HCT116 (cell line): ENCODE results near the gene MAEA. TPM values are rescaled to one million over a fixed set of nuclear protein-coding genes. Genes with fewer than 3 reads are reported as not detected.

ENCODE experiments used
- ATAC-seq: fragments of 200-7000 bp; cut with Tn5 transposase; 2 replicates; pipeline ENCODE4 v1.9.1; 2020; ENCODE audit warnings: mild to moderate bottlenecking, moderate library complexity
- BruUV-seq: library from RNA; stranded (reverse); fragments of 400-500 nt; replicated peaks from 2 replicates; lab custom pipeline; 2021; lab: Mats Ljungman, UMichigan
- CTCF ChIA-PET: fragments of 300-600 bp; sonication (Branson Sonifier 250); formaldehyde crosslinking; loops from one replicate; lab custom pipeline; 2021; ENCODE audit warnings: antibody characterized with exemption; lab: Charles Lee
- POLR2A ChIA-PET: fragments of 300-600, 350-600 bp; sonication (Branson Sonifier 250); formaldehyde crosslinking; loops from one replicate; lab custom pipeline; 2021; ENCODE audit warnings: antibody characterized with exemption; lab: Charles Lee
- RAD21 ChIA-PET, 2 experiments: fragments of 300-600 bp; sonication (Branson Sonifier 250); formaldehyde crosslinking; loops; one replicate each; lab custom pipeline; 2023; ENCODE audit warnings: low total read pairs in 2 of 2; ENCODE audit not compliant: uncharacterized antibody in 2 of 2, unreplicated experiment in 2 of 2, low non-redundant PET in 1 of 2; lab: Charles Lee
- DNase-seq: peaks from one replicate; pipeline ENCODE4 v3.0.0-alpha.2; 2010; ENCODE audit warnings: low read depth, low spot score
- H2AFZ ChIP-seq: fragments of 200-600 bp; shearing (Covaris generic), sonication (generic); 2 replicates; pipeline ENCODE4 v1.6.1; 2017; ENCODE audit warnings: low read depth, mixed run types, mixed read lengths, antibody characterized with exemption, low read length; ENCODE audit not compliant: poor library complexity, severe bottlenecking
- H3K27ac ChIP-seq: 2 replicates; pipeline ENCODE4 v1.5.1; 2012; ENCODE audit warnings: low read depth, low read length
- H3K27me3 ChIP-seq: fragments of 200-600 bp; sonication (generic); 2 replicates; pipeline ENCODE4 v1.6.1; 2016; ENCODE audit warnings: mixed run types, low read length, mixed read lengths; ENCODE audit not compliant: insufficient read depth
- H3K36me3 ChIP-seq, 2 experiments: fragments of 200-500 bp in 1 of 2; fragments of 200-600 bp in 1 of 2; sonication (Bioruptor generic) in 1 of 2; sonication (generic) in 1 of 2; 2 replicates each; pipeline versions ENCODE4 v1.5.1 to v1.6.1; 2014 to 2016; ENCODE audit warnings: low read length in 2 of 2, inconsistent platforms in 1 of 2, mixed read lengths in 1 of 2, mixed run types in 1 of 2; ENCODE audit not compliant: insufficient read depth in 2 of 2, control insufficient read depth in 1 of 2
- H3K4me1 ChIP-seq, 2 experiments: fragments of 200-600 bp in 1 of 2; sonication (generic) in 1 of 2; 2 replicates each; pipeline versions ENCODE4 v1.5.1 to v1.6.1; 2012 to 2017; ENCODE audit warnings: low read length in 2 of 2, inconsistent platforms in 1 of 2, mild to moderate bottlenecking in 1 of 2, mixed read lengths in 1 of 2, mixed run types in 1 of 2, moderate library complexity in 1 of 2; ENCODE audit not compliant: insufficient read depth in 2 of 2, control insufficient read depth in 1 of 2
- H3K4me2 ChIP-seq: fragments of 200-600 bp; sonication (generic); 2 replicates; pipeline ENCODE4 v1.6.1; 2017; ENCODE audit warnings: mixed run types, low read length, mixed read lengths
- H3K4me3 ChIP-seq, 2 experiments: fragments of 200-600 bp in 1 of 2; sonication (generic) in 1 of 2; replicated peaks in 1 of 2; 2 replicates each; pipeline ENCODE4 v1.5.1; 2011 to 2016; ENCODE audit warnings: low read length in 2 of 2, control low read depth in 1 of 2, low read depth in 1 of 2, mild to moderate bottlenecking in 1 of 2, mixed read lengths in 1 of 2, mixed run types in 1 of 2
- H3K79me2 ChIP-seq: fragments of 200-600 bp; sonication (generic); 2 replicates; pipeline ENCODE4 v1.6.1; 2017; ENCODE audit warnings: mild to moderate bottlenecking, mixed run types, low read length, moderate library complexity, mixed read lengths; ENCODE audit not compliant: insufficient read depth
- H3K9ac ChIP-seq: fragments of 200-600 bp; sonication (generic); 2 replicates; pipeline ENCODE4 v1.6.1; 2016; ENCODE audit warnings: low read length, mixed read lengths
- H3K9me2 ChIP-seq: fragments of 200-600 bp; sonication (generic), shearing (Covaris generic); 2 replicates; pipeline ENCODE4 v1.6.1; 2017; ENCODE audit warnings: mixed run types, mild to moderate bottlenecking, moderate library complexity; ENCODE audit not compliant: insufficient read depth
- H3K9me3 ChIP-seq, 2 experiments: fragments of 200-500 bp in 1 of 2; fragments of 200-600 bp in 1 of 2; sonication (Bioruptor generic) in 1 of 2; sonication (generic) in 1 of 2; 2 replicates each; pipeline ENCODE4 v1.6.1; 2014 to 2017; ENCODE audit warnings: low read length in 2 of 2, mixed read lengths in 2 of 2, inconsistent platforms in 1 of 2, low read depth in 1 of 2, mild to moderate bottlenecking in 1 of 2, mixed run types in 1 of 2, moderate library complexity in 1 of 2; ENCODE audit not compliant: control insufficient read depth in 1 of 2, insufficient read depth in 1 of 2
- H4K20me1 ChIP-seq: fragments of 200-600 bp; sonication (generic), shearing (Covaris generic); 2 replicates; pipeline ENCODE4 v1.6.1; 2017; ENCODE audit warnings: mixed run types, mild to moderate bottlenecking, moderate library complexity; ENCODE audit not compliant: insufficient read depth
- CBX3 ChIP-seq: IDR thresholded peaks from 2 replicates; pipeline ENCODE4 v1.6.1; 2012; ENCODE audit warnings: low read depth
- EGR1 ChIP-seq: IDR thresholded peaks from 2 replicates; pipeline ENCODE4 v1.6.1; 2012; ENCODE audit warnings: low read depth
- ELF1 ChIP-seq: IDR thresholded peaks from 2 replicates; pipeline ENCODE4 v1.6.1; 2012; ENCODE audit warnings: low read depth, borderline replicate concordance
- EZH2 ChIP-seq: fragments of 200-600 bp; sonication (generic); IDR thresholded peaks from 2 replicates; pipeline ENCODE4 v1.6.1; 2017; ENCODE audit warnings: antibody characterized with exemption, mixed run types
- FOSL1 ChIP-seq: IDR thresholded peaks from 2 replicates; pipeline ENCODE4 v1.6.1; 2012; ENCODE audit warnings: low read depth
- JUND ChIP-seq: IDR thresholded peaks from 2 replicates; pipeline ENCODE4 v1.6.1; 2012
- POLR2AphosphoS5 ChIP-seq: IDR thresholded peaks from 2 replicates; pipeline ENCODE4 v1.6.1; 2011; ENCODE audit warnings: mild to moderate bottlenecking, low read depth, low read length, moderate library complexity
- SIN3A ChIP-seq: IDR thresholded peaks from 2 replicates; pipeline ENCODE4 v1.6.1; 2012; ENCODE audit warnings: low read depth
- SP1 ChIP-seq: IDR thresholded peaks from 2 replicates; pipeline ENCODE4 v1.6.1; 2012; ENCODE audit warnings: low read depth
- SRF ChIP-seq: IDR thresholded peaks from 2 replicates; pipeline ENCODE4 v1.6.1; 2012; ENCODE audit warnings: low read depth
- TCF7L2 ChIP-seq: IDR thresholded peaks from 2 replicates; pipeline ENCODE4 v1.7.0; 2011; ENCODE audit warnings: borderline replicate concordance, inconsistent platforms; ENCODE audit not compliant: insufficient read depth, insufficient read length; ENCODE audit errors: extremely low read depth
- YY1 ChIP-seq: IDR thresholded peaks from 2 replicates; pipeline ENCODE4 v1.6.1; 2011; ENCODE audit warnings: low read length, low read depth, moderate library complexity, mild to moderate bottlenecking; ENCODE audit not compliant: insufficient replicate concordance; ENCODE audit errors: extremely low read depth
- ZFX ChIP-seq: fragments of 450-650 bp; IDR thresholded peaks from 2 replicates; pipeline ENCODE4 v1.6.1; 2017
- ZNF274 ChIP-seq: fragments of 200-500 bp; sonication (Bioruptor generic); IDR thresholded peaks from 2 replicates; pipeline ENCODE4 v1.6.1; 2014; ENCODE audit warnings: mild to moderate bottlenecking, low read depth, low read length, inconsistent platforms
- intact Hi-C: fragments of 100-400 bp; cut with micrococcal nuclease; formaldehyde crosslinking; loops from 2 replicates; pipeline ENCODE4 v1.10.0; 2022
- total RNA-seq: library from RNA; stranded (reverse); gene quantifications from one replicate; pipeline ENCODE4 v1.2.1, GENCODE V29; 2021; ENCODE audit not compliant: unreplicated experiment
- TF ChIP-seq, protein P1 (sequence below): IDR thresholded peaks from 2 replicates; pipeline ENCODE4 v1.6.1; 2012
- TF ChIP-seq, protein P2 (sequence below): IDR thresholded peaks from 2 replicates; pipeline ENCODE4 v1.6.1; 2012; ENCODE audit warnings: low read depth

MAEA gene
- total RNA-seq, 1 experiment from 2014 or later: 88.3 TPM

DNA sequence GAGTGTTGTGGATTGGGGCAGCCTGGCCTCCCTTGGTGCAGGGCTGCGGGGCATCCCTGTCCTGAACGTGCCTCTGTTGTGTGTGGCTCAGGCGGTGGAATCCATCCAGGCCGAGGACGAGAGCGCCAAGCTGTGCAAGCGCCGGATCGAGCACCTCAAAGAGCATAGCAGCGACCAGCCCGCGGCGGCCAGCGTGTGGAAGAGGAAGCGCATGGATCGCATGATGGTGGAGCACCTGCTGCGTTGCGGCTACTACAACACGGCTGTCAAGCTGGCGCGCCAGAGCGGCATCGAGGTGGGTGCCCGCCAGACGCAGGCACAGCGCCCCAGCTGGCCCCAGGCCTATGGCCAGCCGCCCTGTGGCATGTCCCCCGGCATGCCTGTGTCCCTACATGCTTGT, 25.6 kb downstream of the MAEA start:
- Histone ChIP-seq H3K36me3 (peaks cover 27 to 48% of the 10 kb centered on the region in 2 experiments), H3K4me3 (no peak overlapping the region), H3K27me3 (no peaks in the 10 kb centered on the region), H2AFZ (no peak overlapping the region), H3K9me2 (no peaks in the 10 kb centered on the region), H4K20me1 (no peaks in the 10 kb centered on the region), H3K4me1 (no peaks in the 10 kb centered on the region), H3K9ac (no peak overlapping the region), H3K27ac (no peak overlapping the region), H3K9me3 (no peaks in the 10 kb centered on the region), H3K4me2 (no peak overlapping the region), H3K79me2 (peaks cover 61% of the 10 kb centered on the region)
- ChIA-PET POLR2A (no interaction called here), CTCF (no interaction called here), RAD21 (no interaction called here)
- DNase-seq: no peak
- intact Hi-C loops: no loop called here
- TF ChIP-seq TCF7L2 (no peak), SP1 (no peak), EZH2 (no peak), SIN3A (no peak), YY1 (no peak), CBX3 (no peak), ZNF274 (no peak), ELF1 (no peak), SRF (no peak), JUND (no peak), POLR2AphosphoS5 (no peak), ZFX (no peak), FOSL1 (no peak), EGR1 (no peak)
- TF ChIP-seq, protein P1, sequence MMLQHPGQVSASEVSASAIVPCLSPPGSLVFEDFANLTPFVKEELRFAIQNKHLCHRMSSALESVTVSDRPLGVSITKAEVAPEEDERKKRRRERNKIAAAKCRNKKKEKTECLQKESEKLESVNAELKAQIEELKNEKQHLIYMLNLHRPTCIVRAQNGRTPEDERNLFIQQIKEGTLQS: no peak
- TF ChIP-seq, protein P2, sequence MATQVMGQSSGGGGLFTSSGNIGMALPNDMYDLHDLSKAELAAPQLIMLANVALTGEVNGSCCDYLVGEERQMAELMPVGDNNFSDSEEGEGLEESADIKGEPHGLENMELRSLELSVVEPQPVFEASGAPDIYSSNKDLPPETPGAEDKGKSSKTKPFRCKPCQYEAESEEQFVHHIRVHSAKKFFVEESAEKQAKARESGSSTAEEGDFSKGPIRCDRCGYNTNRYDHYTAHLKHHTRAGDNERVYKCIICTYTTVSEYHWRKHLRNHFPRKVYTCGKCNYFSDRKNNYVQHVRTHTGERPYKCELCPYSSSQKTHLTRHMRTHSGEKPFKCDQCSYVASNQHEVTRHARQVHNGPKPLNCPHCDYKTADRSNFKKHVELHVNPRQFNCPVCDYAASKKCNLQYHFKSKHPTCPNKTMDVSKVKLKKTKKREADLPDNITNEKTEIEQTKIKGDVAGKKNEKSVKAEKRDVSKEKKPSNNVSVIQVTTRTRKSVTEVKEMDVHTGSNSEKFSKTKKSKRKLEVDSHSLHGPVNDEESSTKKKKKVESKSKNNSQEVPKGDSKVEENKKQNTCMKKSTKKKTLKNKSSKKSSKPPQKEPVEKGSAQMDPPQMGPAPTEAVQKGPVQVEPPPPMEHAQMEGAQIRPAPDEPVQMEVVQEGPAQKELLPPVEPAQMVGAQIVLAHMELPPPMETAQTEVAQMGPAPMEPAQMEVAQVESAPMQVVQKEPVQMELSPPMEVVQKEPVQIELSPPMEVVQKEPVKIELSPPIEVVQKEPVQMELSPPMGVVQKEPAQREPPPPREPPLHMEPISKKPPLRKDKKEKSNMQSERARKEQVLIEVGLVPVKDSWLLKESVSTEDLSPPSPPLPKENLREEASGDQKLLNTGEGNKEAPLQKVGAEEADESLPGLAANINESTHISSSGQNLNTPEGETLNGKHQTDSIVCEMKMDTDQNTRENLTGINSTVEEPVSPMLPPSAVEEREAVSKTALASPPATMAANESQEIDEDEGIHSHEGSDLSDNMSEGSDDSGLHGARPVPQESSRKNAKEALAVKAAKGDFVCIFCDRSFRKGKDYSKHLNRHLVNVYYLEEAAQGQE: no peak
- no TSS peak for BruUV-seq
- ATAC-seq: no peak
